ENCODE results near the gene ZNF112.
"Not testable (repeated sequence)": the region's sequence is repeated elsewhere in the genome, so short reads cannot be mapped to it uniquely, and the experiment has no call there.

Gene ZNF112

DNA sequence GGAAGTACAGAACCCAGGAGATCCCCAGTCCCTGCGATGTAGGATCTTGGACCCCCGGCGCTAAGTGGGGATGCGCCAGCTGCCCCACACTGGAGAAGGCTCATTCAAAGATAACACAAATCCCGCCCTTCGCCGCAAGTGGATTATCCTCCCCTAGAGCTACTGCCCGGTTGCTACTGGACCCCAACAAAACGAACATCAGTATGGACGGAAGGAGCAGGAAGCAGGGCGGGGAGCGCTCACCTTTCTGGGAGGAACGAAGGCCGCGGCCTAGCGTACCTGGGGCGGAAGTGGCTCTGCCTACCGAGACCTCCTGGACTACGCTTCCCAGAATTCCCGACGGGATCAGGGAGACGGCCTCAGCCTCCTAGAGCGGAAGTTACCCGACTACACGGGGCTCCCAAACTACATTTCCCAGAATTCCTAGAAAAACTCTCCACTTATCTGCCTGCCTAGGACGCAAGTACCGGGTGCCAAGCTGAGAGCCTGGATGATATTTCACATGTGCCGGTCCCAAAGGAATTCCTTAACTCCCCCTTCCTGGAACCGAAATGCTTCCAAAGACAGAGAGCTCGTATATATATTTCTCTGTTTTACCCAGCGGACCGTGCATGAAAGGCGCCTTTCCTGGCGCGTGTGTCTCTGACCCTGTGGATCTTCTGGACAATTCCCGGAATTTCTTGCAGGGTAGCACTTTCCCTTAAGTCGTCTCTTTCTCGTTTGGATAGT is at the start of gene ZNF112:
Gene ZNF112 (minus strand): TSS at position 298 of the 729 bp plus-strand sequence. CDS start 16,141 bp downstream, outside the sequence.
- DNase-seq (ENCODE audit: low read depth) = no peak

- DNase-seq (ENCODE audit: low read depth) = peak; percentile 53
Observed at GRCh38 chr19:44401139-44402115, 44.9 kb upstream of the ZNF112 start, which contains the start of gene ZNF285. TSS of gene ZNF285 (minus strand) at chr19:44401608. CDS start at chr19:44397213, 4,395 bp downstream.

GRCh38 chr19:44389268-44389667 is 32.8 kb upstream of the ZNF112 start:
- not testable (repeated sequence) for DNase-seq (ENCODE audit: low read depth)

- no peak for DNase-seq (ENCODE audit: low read depth)
Observed at GRCh38 chr19:44374789-44375188, 18.3 kb upstream of the ZNF112 start.

GRCh38 chr19:44371815-44372480 is 15.5 kb upstream of the ZNF112 start:
- DNase-seq (ENCODE audit: low read depth) = no peak

DNA sequence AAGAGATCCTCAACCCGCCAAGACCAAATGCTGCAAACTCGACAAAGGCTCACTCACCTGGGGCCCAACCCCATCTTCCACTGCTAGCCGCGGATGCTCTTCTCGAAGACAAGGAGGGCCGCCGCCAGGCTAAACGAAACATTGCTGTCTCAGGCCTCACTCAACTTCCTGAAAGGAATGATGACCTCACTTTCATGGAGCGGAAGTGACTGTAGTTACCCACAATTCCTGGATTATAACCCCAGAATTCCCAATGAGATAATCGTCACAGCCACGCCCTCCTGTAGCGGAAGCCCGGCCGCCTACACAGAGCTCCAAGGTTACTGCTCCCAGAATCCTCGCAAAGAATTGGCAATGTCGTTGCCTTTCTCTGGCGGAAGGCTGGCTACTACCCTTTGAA is 10.5 kb upstream of the ZNF112 start:
- no peak for DNase-seq (ENCODE audit: low read depth)

DNA sequence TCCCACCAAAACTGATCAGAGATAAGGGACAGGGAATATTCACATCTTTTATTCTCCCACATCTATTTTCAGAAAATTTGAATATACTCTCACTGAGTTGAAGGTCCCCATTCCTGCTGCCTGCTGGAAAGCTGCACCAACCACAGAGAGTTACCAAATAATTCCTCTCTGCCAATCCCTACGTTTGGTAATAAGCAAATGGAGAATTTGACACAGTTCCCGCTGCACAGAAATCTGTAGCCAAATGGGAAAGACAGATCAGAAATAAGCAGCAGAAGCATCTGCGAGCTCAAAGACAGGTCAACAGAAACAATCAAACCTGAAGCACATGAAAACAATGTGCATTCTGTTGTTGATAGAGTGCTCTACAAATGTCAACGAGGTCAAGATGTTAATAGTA is 9.9 kb downstream of the ZNF112 start:
- DNase-seq (ENCODE audit: low read depth) = no peak

DNA sequence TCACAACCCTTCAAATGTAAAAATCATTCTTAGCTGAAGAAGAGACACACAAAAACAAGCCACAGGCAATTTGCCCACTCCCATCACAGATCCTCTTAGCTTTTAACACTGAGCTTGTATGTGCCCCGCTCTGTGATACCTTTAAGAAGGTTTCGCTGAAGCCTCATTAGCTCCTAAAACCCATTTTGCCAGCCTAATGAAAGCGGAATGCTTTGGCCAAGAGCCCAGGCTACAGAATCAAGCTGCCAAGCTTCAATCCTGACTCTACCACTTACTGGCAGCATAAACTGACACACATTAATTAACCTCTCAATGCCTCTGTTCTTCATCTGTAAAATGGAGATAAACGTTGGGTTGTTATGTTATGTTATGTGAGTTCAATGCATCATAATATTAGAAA is 10.5 kb downstream of the ZNF112 start:
- DNase-seq (ENCODE audit: low read depth) = no peak

GRCh38 chr19:44344255-44344654 is 12.2 kb downstream of the ZNF112 start:
- DNase-seq (ENCODE audit: low read depth) = no peak

GRCh38 chr19:44341794-44342193 is 14.7 kb downstream of the ZNF112 start:
- DNase-seq (ENCODE audit: low read depth) = no peak

GRCh38 chr19:44334639-44335038 is 21.8 kb downstream of the ZNF112 start:
- DNase-seq (ENCODE audit: low read depth) = not testable (repeated sequence)

DNA sequence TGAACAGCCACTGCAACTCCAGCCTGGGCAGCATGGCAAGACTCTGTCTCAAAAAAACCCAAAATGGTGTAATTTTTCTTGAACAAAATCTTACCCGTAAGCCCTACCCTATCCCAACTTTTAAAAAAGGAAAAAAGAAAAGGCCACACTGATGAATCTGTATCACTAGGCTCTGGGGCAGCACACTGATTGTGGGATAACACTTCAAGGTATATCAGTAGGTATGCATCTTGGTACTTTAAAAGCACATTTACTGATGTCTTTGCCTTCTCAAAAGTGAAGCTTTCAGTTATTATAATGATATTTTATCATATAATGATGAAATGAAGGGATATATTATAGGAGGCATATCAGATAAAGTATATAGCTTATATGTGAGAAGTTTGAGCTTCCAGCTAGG is 24.3 kb downstream of the ZNF112 start:
- DNase-seq (ENCODE audit: low read depth) = no peak

- DNase-seq (ENCODE audit: low read depth) = no peak
Observed at GRCh38 chr19:44315883-44316282, 40.6 kb downstream of the ZNF112 start.

GRCh38 chr19:44313231-44313630 is 43.2 kb downstream of the ZNF112 start:
- no peak for DNase-seq (ENCODE audit: low read depth)

GRCh38 chr19:44308011-44308410 is 48.5 kb downstream of the ZNF112 start:
- no peak for DNase-seq (ENCODE audit: low read depth)

DNA sequence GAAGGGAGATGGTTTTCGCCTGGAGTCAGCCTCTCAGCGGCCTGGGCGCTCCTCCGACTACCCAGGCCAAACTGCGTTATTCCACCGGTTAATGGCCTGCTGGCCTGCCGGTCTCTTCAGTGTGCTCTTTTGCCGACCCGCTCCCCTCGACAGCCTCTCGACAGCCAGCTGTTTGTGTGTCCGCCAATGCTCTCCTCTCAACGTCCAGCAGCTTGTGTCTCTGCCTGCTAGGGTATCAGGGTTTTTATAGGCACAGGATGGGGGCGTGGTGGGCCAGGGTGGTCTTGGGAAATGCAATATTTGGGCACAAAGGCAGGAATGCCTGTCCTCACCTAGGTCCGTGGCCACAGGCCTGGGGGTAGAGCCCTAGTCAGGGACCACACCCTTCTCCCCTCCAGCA is 50.2 kb downstream of the ZNF112 start:
- no peak for DNase-seq (ENCODE audit: low read depth)

DNA sequence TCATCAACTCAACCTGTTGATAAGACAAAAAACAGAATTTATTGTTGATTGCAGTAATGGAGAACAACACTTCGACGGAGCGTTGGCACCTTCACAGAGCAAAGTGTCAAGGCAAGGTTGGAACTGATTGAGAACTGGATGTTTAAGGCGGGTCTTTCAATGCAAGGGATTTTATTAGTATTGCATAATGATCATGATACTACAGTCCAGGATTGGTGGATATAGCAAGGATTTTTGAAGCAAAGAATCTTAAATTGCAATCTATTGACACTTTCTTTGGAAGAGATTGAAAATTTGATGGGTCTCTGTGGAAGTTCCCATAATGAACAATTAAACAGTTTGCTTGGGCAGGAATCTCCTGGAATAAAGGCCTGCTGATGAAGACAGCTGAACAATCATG is 51.0 kb downstream of the ZNF112 start:
- no peak for DNase-seq (ENCODE audit: low read depth)

DNA sequence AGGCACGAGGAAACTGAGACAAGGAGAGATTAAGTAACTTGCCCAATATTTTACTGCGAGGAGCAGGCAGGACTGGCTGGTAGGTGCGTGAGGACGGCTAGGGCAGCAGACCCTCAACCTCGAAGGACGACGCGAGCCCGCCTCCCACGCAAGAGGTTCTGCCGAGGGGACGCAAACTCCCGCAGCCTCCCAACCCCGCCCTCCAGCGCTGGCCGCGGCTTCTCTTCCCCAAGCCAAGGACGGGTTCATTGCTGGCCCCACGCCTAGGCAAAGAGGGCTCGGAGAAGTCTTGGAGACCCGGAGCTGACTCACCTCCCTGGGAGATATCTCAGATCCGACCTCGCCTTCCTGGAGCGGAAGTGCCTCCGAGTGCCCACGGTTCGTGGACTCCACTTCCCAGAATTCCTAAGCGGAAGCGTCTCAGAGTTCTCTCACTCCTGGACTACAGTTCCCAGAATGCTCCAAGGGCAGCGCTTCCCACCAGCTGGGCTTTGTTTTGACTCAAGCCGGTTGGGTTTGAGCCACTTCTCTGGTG is 51.8 kb downstream of the ZNF112 start, which contains the start of gene ZNF235:
Gene ZNF235 (minus strand): TSS at position 367 of the 535 bp plus-strand sequence. CDS start 1,621 bp downstream, outside the sequence.
- DNase-seq (ENCODE audit: low read depth) = peak; percentile 43

DNA sequence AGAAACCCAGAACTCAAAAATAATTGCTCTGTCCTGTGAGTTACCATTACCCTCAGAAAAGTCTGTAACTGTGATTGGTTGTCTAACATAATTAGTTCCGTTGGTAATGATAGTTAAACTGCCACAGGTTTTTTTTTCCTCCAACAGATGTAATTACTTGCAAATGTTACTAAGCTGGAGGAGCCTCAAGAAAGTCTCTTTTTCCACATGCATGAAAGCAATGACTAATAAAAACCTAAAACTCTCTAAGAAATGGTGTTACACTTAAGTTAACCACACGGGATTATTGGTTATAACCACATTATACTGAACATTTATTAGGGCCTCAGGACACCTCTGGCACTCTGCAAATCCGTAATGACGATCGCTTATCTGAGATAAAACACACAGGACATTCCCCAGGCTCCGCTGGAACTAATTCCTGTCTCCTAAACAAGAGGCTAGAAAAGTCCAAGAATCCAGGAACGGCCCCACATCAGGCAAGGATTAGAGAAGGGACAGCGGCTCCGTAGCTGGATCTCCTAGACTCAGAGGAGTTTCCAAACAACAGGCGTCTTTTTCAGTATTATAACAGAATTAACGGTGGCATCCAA is 52.4 kb downstream of the ZNF112 start:
- DNase-seq (ENCODE audit: low read depth) = no peak

DNA sequence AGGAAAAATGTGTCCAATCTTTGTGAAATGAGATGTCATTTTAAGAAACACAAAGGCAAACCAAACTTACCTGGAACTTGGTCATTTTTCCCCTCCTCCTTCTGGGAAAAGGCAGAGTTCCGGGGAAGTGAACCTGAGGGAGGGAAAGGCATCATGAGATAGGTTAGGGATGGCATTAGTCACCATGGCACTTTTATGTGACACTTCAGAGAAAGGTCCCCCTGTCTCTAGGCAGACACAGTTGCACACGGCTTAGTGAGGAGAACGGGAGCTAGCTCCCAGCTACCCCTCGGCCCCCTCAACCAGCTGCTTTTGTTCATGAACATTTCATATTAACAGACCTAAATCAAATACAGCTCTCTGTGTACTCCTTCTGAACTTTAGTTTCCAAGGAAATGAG is 53.2 kb downstream of the ZNF112 start:
- DNase-seq (ENCODE audit: low read depth) = no peak

DNA sequence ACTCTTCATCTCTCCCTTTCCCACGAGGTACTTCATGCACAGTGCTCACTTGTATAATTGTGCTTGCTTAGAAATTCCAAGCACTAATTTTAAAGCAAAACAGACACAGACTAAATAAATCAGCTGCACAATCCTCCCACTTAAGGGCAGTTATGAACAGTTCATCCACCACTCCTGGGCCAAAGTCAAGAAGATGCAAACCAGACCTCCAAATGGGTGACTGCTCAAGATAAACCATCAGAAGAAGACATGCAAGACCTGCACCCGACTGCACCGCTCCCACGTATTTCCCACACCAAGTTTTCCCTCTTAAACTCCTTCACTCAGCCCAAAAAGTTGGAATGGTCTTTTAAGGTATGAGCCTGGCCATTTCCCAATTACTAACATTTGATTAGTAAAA is 71.5 kb downstream of the ZNF112 start:
- no peak for DNase-seq (ENCODE audit: low read depth)

- no peak for DNase-seq (ENCODE audit: low read depth)
Observed at GRCh38 chr19:44282846-44283245, 73.6 kb downstream of the ZNF112 start.

Data from stimulated activated CD8-positive, alpha-beta memory T cell treated with anti-CD3 and anti-CD28 coated beads, Interleukin-15, amount 100 ng/mL, for 1 hour (primary cell).